Gastrocnemius medialis (tissue), 4 donors: Measurements from ENCODE around the gene UMODL1. TPM values are rescaled to one million over a fixed set of nuclear protein-coding genes. Genes with fewer than 3 reads are reported as not detected.

Source experiments
- ATAC-seq, 2 donors: fragments of 150-250 bp; one replicate each; pipeline ENCODE4 v1.9.1; 2016
- DNase-seq, 2 donors: peaks; one replicate each; pipeline ENCODE4 v3.0.0-alpha.2; 2019
- H3K27ac ChIP-seq, 4 donors: fragments of 200-600 bp; sonication (generic); 1 replicate in 1 of 4; 2 replicates in 3 of 4; pipeline ENCODE4 v1.5.1; 2016 to 2018; ENCODE audit warnings: mild to moderate bottlenecking in 2 of 4, moderate library complexity in 1 of 4
- H3K27me3 ChIP-seq, 3 donors: fragments of 200-600 bp; sonication (generic) in 2 of 3; 1 replicate in 1 of 3; 2 replicates in 2 of 3; pipeline versions ENCODE4 v1.5.1 to v1.6.0; 2016 to 2019; ENCODE audit warnings: mild to moderate bottlenecking in 1 of 3, moderate library complexity in 1 of 3
- H3K36me3 ChIP-seq, 2 donors: fragments of 200-600 bp; sonication (generic) in 1 of 2; one replicate each; pipeline ENCODE4 v1.5.1; 2017 to 2018
- H3K4me1 ChIP-seq, 2 donors: fragments of 200-600 bp; sonication (generic) in 1 of 2; one replicate each; pipeline ENCODE4 v1.5.1; 2016 to 2017; ENCODE audit warnings: mild to moderate bottlenecking in 2 of 2
- H3K4me3 ChIP-seq, 4 donors: fragments of 200-600 bp; sonication (generic) in 3 of 4; 1 replicate in 1 of 4; 2 replicates in 3 of 4; pipeline ENCODE4 v1.5.1; 2016 to 2019; ENCODE audit warnings: mild to moderate bottlenecking in 2 of 4
- H3K9me3 ChIP-seq, 3 donors: fragments of 200-600 bp; sonication (generic) in 2 of 3; 1 replicate in 1 of 3; 2 replicates in 2 of 3; pipeline ENCODE4 v1.5.1; 2016 to 2019
- POLR2A ChIP-seq, 2 donors: fragments of 450-650 bp; IDR thresholded peaks; one replicate each; pipeline ENCODE4 v1.6.1; 2017; ENCODE audit warnings: antibody characterized with exemption in 2 of 2, mild to moderate bottlenecking in 2 of 2, moderate library complexity in 2 of 2
- in situ Hi-C, 4 donors: fragments of 200-750 bp; cut with MboI; loops; one replicate each; pipeline versions ENCODE4 v1.15.0 to v1.8.0; 2017; ENCODE audit warnings: low sequenced_read_pairs in 4 of 4
- intact Hi-C: fragments of 100-400 bp; cut with DNase I; formaldehyde crosslinking; loops from one replicate; pipeline ENCODE4 v1.15.1; 2023; ENCODE audit warnings: low total_unique reads
- total RNA-seq, 4 donors: library from RNA; depleted of rRNA; stranded (reverse); fragments of >200 nt; gene quantifications; one replicate each; pipeline versions ENCODE4 v1.1.0 to v1.2.3, GENCODE V29; 2016
- TF ChIP-seq, protein P1 (sequence below), 5 experiments: fragments of 450-650 bp in 3 of 5; fragments of 200-600 bp in 2 of 5; sonication (generic) in 2 of 5; IDR thresholded peaks in 4 of 5; conservative IDR thresholded peaks in 1 of 5; 1 replicate in 4 of 5; 2 replicates in 1 of 5; pipeline ENCODE4 v1.5.1; 2016 to 2019; ENCODE audit warnings: antibody characterized with exemption in 5 of 5, mild to moderate bottlenecking in 3 of 5, moderate library complexity in 3 of 5

Gene UMODL1
- total RNA-seq, 4 donors from 2014 or later, result 0.13 TPM; not detected in 3

DNA sequence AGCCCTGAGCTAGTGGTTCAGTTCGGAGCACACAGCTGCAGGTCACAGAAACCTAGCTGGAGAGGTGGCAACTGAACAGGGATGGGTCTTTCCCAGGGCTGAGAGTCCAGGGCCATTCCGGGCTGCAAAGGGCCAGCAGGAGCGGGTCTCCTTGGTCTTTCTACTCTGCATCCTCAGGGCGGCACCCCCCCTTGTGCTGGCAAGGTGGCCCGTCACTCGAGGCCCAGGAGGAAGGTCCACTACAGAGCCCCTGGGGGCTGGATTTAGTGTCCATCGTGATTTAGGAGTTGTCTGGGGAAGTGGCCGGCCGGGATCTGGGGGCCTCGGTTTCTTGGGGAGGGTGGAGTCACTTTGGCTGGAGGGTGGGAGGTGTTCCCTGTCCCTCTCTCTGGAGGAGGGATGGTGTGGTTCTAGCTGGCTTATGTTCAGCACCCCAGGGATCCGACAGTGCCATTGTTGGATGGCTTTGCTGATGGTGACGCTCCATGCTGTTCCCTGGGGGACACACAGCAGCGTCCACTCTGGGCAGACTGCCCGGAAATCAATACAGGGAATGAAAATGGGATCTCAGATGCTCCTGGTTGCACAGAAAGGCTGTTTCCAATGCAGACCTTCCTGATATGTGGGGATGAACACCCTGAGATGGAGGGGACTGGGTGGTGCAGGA, 64.4 kb downstream of the UMODL1 start:
- Histone ChIP-seq H3K36me3 (no peaks in the 10 kb centered on the region), H3K27ac (no peak overlapping the region), H3K4me1 (no peaks in the 10 kb centered on the region), H3K27me3 (no peaks in the 10 kb centered on the region), H3K9me3 (no peaks in the 10 kb centered on the region), H3K4me3 (no peak overlapping the region)
- intact Hi-C loops (no loop called here), in situ Hi-C loops (loop anchor here in 2 of 4 donors (25.0 kb wide), 1 partner anchor 327 kb away; no protein-coding TSS in a partner anchor)
- ATAC-seq (no peak), DNase-seq (no peak)
- no peak for TF ChIP-seq POLR2A (IDR thresholded peaks at IDR 0.05)
- TF ChIP-seq, protein P1, sequence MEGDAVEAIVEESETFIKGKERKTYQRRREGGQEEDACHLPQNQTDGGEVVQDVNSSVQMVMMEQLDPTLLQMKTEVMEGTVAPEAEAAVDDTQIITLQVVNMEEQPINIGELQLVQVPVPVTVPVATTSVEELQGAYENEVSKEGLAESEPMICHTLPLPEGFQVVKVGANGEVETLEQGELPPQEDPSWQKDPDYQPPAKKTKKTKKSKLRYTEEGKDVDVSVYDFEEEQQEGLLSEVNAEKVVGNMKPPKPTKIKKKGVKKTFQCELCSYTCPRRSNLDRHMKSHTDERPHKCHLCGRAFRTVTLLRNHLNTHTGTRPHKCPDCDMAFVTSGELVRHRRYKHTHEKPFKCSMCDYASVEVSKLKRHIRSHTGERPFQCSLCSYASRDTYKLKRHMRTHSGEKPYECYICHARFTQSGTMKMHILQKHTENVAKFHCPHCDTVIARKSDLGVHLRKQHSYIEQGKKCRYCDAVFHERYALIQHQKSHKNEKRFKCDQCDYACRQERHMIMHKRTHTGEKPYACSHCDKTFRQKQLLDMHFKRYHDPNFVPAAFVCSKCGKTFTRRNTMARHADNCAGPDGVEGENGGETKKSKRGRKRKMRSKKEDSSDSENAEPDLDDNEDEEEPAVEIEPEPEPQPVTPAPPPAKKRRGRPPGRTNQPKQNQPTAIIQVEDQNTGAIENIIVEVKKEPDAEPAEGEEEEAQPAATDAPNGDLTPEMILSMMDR (IDR thresholded peaks at IDR 0.05 in 4 of 5, conservative IDR thresholded peaks at IDR 0.05 in 1 of 5), result no peak

DNA sequence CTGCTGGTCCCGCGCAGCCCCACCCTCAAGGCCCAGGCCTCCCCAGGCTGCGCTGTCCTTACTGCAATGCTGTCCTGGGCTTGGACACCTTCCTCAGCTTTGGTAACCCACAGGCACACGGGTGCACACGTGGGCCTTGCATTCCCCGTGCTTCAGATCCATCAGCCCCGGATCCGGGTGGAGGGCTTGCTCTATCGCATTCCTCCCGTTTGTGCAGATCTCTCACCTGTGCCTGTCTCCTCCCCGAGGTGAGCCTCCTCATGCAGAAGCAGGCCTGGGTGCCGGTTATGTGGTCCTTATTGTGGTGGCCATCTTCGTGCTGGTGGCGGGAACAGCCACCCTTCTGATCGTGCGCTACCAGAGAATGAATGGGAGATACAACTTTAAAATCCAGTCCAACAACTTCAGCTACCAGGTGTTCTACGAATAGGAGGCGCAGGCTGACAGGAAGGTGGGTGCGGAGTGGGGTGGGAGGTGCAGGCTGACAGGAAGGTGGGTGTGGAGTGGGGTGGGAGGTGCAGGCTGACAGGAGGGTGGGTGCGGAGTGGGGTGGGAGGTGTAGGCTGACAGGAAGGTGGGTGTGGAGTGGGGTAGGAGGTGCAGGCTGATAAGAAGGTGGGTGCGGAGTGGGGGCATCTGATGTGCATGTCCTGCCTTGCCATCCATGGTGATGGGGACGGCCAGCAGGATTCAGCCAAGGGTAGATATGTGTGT, 66.2 kb downstream of the UMODL1 start:
- H3K4me3 ChIP-seq, result no peak overlapping the region
- H3K27me3 ChIP-seq, result no peaks in the 10 kb centered on the region
- ATAC-seq (no peak), DNase-seq (no peak)
- TF ChIP-seq, protein P1 (IDR thresholded peaks at IDR 0.05 in 4 of 5, conservative IDR thresholded peaks at IDR 0.05 in 1 of 5), result no peak
- no peak for TF ChIP-seq POLR2A (IDR thresholded peaks at IDR 0.05)
- intact Hi-C loops, result no loop called here
- no peaks in the 10 kb centered on the region for H3K9me3 ChIP-seq
- H3K27ac ChIP-seq, result no peak overlapping the region
- no peaks in the 10 kb centered on the region for H3K4me1 ChIP-seq
- no peaks in the 10 kb centered on the region for H3K36me3 ChIP-seq
- in situ Hi-C loops, result loop anchor here in 2 of 4 donors (25.0 kb wide), 1 partner anchor 325 kb away; no protein-coding TSS in a partner anchor

DNA sequence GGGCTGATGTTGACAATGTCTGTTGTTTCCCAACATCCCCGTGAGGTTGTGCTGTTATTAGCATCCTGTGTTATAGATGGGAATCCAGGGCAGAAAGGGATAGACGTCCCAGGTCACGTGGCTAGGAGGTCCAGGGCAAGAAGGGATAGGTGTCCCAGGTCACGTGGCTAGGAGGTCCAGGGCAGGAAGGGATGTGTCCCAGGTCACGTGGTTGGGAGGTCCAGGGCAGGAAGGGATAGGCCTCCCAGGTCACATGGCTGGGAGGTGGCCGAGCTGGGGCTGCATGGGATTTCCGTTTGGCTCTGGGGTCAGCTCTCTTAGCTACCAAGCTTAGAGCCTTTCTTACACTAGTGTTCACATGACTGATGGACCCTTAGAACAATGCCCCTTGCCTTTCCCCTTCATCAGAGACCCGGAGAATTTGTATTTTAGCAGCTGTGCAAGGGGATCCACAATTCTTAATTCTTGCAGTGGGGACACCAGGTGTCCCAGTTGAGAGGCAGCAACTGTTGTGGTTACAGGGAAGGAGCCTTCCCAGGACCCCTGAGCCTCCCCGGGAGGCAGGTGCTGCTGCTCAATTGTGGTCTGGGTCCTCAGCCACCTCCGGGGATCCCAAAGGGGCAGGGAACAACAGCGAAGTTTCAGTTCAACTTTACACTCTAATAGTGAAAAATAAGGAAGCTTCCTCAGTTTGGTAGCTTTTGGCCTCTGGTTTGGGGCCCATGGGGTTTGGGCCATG, 69.2 kb downstream of the UMODL1 start:
- no peak for DNase-seq
- no peaks in the 10 kb centered on the region for H3K9me3 ChIP-seq
- no peak overlapping the region for H3K4me3 ChIP-seq
- no peak overlapping the region for H3K27ac ChIP-seq
- in situ Hi-C loops, result loop anchor here in 2 of 4 donors (10.0 to 25.0 kb wide), 2 partner anchors 134 to 322 kb away; no protein-coding TSS in a partner anchor
- intact Hi-C loops, result no loop called here
- no peaks in the 10 kb centered on the region for H3K27me3 ChIP-seq
- TF ChIP-seq POLR2A (IDR thresholded peaks at IDR 0.05), result no peak
- TF ChIP-seq, protein P1 (IDR thresholded peaks at IDR 0.05 in 4 of 5, conservative IDR thresholded peaks at IDR 0.05 in 1 of 5), result no peak
- H3K4me1 ChIP-seq, result no peaks in the 10 kb centered on the region
- no peaks in the 10 kb centered on the region for H3K36me3 ChIP-seq
- ATAC-seq, result no peak

GRCh38 chr21:42141643-42142042, 70.5 kb downstream of the UMODL1 start:
- TF ChIP-seq, protein P1 (IDR thresholded peaks at IDR 0.05 in 4 of 5, conservative IDR thresholded peaks at IDR 0.05 in 1 of 5), result no peak
- no peak for TF ChIP-seq POLR2A (IDR thresholded peaks at IDR 0.05)
- intact Hi-C loops (no loop called here), in situ Hi-C loops (loop anchor here in 2 of 4 donors (10.0 to 25.0 kb wide), 2 partner anchors 133 to 321 kb away; no protein-coding TSS in a partner anchor)
- Histone ChIP-seq H3K36me3 (no peaks in the 10 kb centered on the region), H3K27ac (no peak overlapping the region), H3K4me1 (no peaks in the 10 kb centered on the region), H3K27me3 (no peaks in the 10 kb centered on the region), H3K9me3 (no peaks in the 10 kb centered on the region), H3K4me3 (no peak overlapping the region)
- no peak for ATAC-seq
- DNase-seq, result no peak
